CD14-positive monocyte (primary cell): Measurements from ENCODE around the gene DOCK4. TPM values are rescaled to one million over a fixed set of nuclear protein-coding genes. Genes with fewer than 3 reads are reported as not detected.

Source experiments
- DNase-seq, 3 donors: peaks; one replicate each; pipeline ENCODE4 v3.0.0-alpha.2; 2011 to 2022
- H2AFZ ChIP-seq: 2 replicates; pipeline ENCODE4 v1.6.0; 2012; ENCODE audit warnings: mild to moderate bottlenecking, low read depth, low read length, inconsistent platforms; ENCODE audit not compliant: insufficient read depth, poor library complexity, severe bottlenecking
- H3K27ac ChIP-seq, 2 donors: 1 replicate in 1 of 2; 2 replicates in 1 of 2; pipeline ENCODE4 v1.5.1; 2012 to 2013; ENCODE audit warnings: low read length in 2 of 2, control low read depth in 1 of 2, inconsistent platforms in 1 of 2, low read depth in 1 of 2, mild to moderate bottlenecking in 1 of 2
- H3K27me3 ChIP-seq, 2 donors: one replicate each; pipeline versions ENCODE4 v1.6.0 to v1.6.1; 2011 to 2013; ENCODE audit warnings: low read length in 2 of 2; ENCODE audit not compliant: control insufficient read depth in 2 of 2, insufficient read depth in 2 of 2
- H3K36me3 ChIP-seq, 2 donors: replicated peaks in 1 of 2; 1 replicate in 1 of 2; 2 replicates in 1 of 2; pipeline versions ENCODE4 v1.5.1 to v1.6.1; 2012 to 2013; ENCODE audit warnings: low read length in 2 of 2, control low read depth in 1 of 2, inconsistent platforms in 1 of 2, mild to moderate bottlenecking in 1 of 2; ENCODE audit not compliant: insufficient read depth in 2 of 2, control insufficient read depth in 1 of 2
- H3K4me1 ChIP-seq, 2 donors: 1 replicate in 1 of 2; 2 replicates in 1 of 2; pipeline versions ENCODE4 v1.5.1 to v1.6.1; 2012 to 2013; ENCODE audit warnings: low read length in 2 of 2, control low read depth in 1 of 2, inconsistent platforms in 1 of 2, mild to moderate bottlenecking in 1 of 2, moderate library complexity in 1 of 2; ENCODE audit not compliant: insufficient read depth in 2 of 2, control insufficient read depth in 1 of 2
- H3K4me2 ChIP-seq: replicated peaks from 2 replicates; pipeline ENCODE3; 2012; ENCODE audit warnings: low read length, moderate library complexity, mild to moderate bottlenecking; ENCODE audit not compliant: poor library complexity, severe bottlenecking; ENCODE audit errors: extremely low read depth
- H3K4me3 ChIP-seq, 3 experiments: fragments of 200-600 bp in 1 of 3; sonication (generic) in 1 of 3; replicated peaks in 1 of 3; 1 replicate in 2 of 3; 2 replicates in 1 of 3; pipeline ENCODE4 v1.5.1; 2011 to 2013; ENCODE audit warnings: low read length in 3 of 3, mild to moderate bottlenecking in 3 of 3, control low read depth in 2 of 3, low read depth in 2 of 3, inconsistent platforms in 1 of 3, moderate library complexity in 1 of 3
- H3K79me2 ChIP-seq: 2 replicates; pipeline ENCODE4 v1.6.0; 2012; ENCODE audit warnings: mild to moderate bottlenecking, control low read depth, inconsistent platforms, low read length, moderate library complexity; ENCODE audit not compliant: insufficient read depth
- H3K9ac ChIP-seq: 2 replicates; pipeline ENCODE4 v1.6.0; 2017; ENCODE audit warnings: low read length, mild to moderate bottlenecking; ENCODE audit not compliant: insufficient read depth, poor library complexity, severe bottlenecking
- H3K9me3 ChIP-seq, 2 donors: replicated peaks in 1 of 2; 1 replicate in 1 of 2; 2 replicates in 1 of 2; pipeline versions ENCODE4 v1.5.1 to v1.6.1; 2012 to 2013; ENCODE audit warnings: low read length in 2 of 2, control low read depth in 1 of 2; ENCODE audit not compliant: control insufficient read depth in 1 of 2, insufficient read depth in 1 of 2
- H4K20me1 ChIP-seq: 2 replicates; pipeline ENCODE4 v1.6.0; 2012; ENCODE audit warnings: mild to moderate bottlenecking, low read length, control low read depth, moderate library complexity; ENCODE audit not compliant: insufficient read depth
- H3K27ac Mint-ChIP-seq, 7 donors: one replicate each; pipeline ENCODE4 v1.8.0; 2020; ENCODE audit warnings: mild to moderate bottlenecking in 7 of 7, mixed read lengths in 7 of 7, moderate library complexity in 6 of 7, inconsistent platforms in 2 of 7
- H3K27me3 Mint-ChIP-seq, 3 donors: one replicate each; pipeline ENCODE4 v1.8.0; 2021 to 2022; ENCODE audit warnings: low read depth in 3 of 3, mild to moderate bottlenecking in 3 of 3, mixed read lengths in 3 of 3, moderate library complexity in 3 of 3, inconsistent platforms in 1 of 3
- H3K36me3 Mint-ChIP-seq, 2 donors: one replicate each; pipeline ENCODE4 v1.8.0; 2020; ENCODE audit warnings: mixed read lengths in 2 of 2, inconsistent platforms in 1 of 2, mild to moderate bottlenecking in 1 of 2
- H3K4me1 Mint-ChIP-seq: one replicate; pipeline ENCODE4 v1.8.0; 2020; ENCODE audit warnings: mild to moderate bottlenecking, mixed read lengths
- H3K4me3 Mint-ChIP-seq, 2 donors: one replicate each; pipeline ENCODE4 v1.8.0; 2020; ENCODE audit warnings: mild to moderate bottlenecking in 2 of 2, mixed read lengths in 2 of 2, moderate library complexity in 1 of 2
- H3K9me3 Mint-ChIP-seq, 7 donors: one replicate each; pipeline ENCODE4 v1.8.0; 2020 to 2022; ENCODE audit warnings: mixed read lengths in 7 of 7, mild to moderate bottlenecking in 6 of 7, moderate library complexity in 6 of 7, inconsistent platforms in 2 of 7
- WGBS: methylation state at CpG from one replicate; pipeline ENCODE4 v1.1.5; 2013; ENCODE audit warnings: missing lambda C conversion rate; ENCODE audit not compliant: insufficient coverage; 5-methylcytosine and 5-hydroxymethylcytosine counted together
- intact Hi-C, 2 donors: fragments of 100-400 bp; cut with micrococcal nuclease; formaldehyde crosslinking; loops; one replicate each; pipeline versions ENCODE4 v1.15.0 to v1.15.1; 2023
- polyA plus RNA-seq, 3 donors: library from polyadenylated mRNA; depleted of rRNA in 1 of 3; unstranded in 2 of 3; stranded (reverse) in 1 of 3; fragments of 300-500 nt in 2 of 3; fragments of >200 nt in 1 of 3; fragmentation: Illumina TruSeq in 2 of 3; gene quantifications; 1 replicate in 2 of 3; 2 replicates in 1 of 3; pipeline ENCODE4 v1.2.3, GENCODE V29; 2012 to 2021
- TF ChIP-seq, protein P1 (sequence below): fragments of 200-600 bp; IDR thresholded peaks from one replicate; pipeline ENCODE4 v1.8.0; 2022; ENCODE audit warnings: antibody characterized with exemption, mild to moderate bottlenecking

Gene DOCK4
- polyA plus RNA-seq, 3 donors: 1.3 to 5.0 (median 2.7) TPM

DNA sequence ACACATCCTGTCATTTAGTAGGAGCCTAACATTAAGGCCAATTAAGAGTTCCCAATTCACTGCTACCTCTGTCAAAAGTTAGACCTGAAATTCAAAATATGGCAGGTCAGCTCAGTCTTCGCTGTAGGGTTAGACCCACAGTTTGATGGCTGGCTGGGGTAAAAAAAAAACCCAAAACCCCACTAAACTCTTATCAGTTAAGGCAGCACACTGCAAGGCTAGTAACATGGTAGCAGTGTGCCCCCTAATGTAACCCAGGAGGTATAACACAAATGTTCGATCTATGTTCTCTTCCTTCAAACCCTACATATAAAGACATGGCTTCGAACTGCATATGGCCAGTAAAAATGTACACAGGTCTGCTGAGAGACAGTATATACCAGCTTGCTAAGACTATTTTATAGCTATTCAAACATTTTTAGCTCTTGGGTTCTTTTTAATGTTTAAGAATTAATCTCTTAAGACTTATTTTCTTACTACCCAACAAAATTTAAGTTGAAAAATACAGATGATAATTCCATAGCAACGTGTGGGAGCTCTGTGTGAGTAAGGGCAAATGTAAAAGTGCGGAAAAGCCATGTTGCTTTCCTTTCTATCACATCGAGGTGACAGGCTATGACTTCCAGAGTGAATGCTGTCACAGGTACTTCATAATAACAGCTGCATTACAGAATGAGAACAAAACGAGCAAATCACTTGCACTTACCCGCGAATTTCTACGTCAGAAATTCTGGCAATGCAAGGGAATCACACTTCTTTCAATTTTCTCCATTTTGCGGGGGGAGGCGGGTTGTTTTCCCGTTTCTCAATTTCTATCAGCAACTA lies 475.5 kb downstream of the DOCK4 start:
- no peaks in the 10 kb centered on the region for H3K4me1 Mint-ChIP-seq
- Histone ChIP-seq H3K4me1 (no peaks in the 10 kb centered on the region), H3K9me3 (no peaks in the 10 kb centered on the region), H3K4me3 (no peak overlapping the region), H3K27me3 (no peaks in the 10 kb centered on the region), H3K36me3 (no peaks in the 10 kb centered on the region), H3K4me2 (no peak overlapping the region), H4K20me1 (no peaks in the 10 kb centered on the region), H2AFZ (no peak overlapping the region), H3K27ac (no peak overlapping the region), H3K79me2 (no peaks in the 10 kb centered on the region), H3K9ac (no peak overlapping the region)
- intact Hi-C loops: no loop called here
- no peaks in the 10 kb centered on the region for H3K36me3 Mint-ChIP-seq
- no peak overlapping the region for H3K27ac Mint-ChIP-seq
- no peak overlapping the region for H3K4me3 Mint-ChIP-seq
- WGBS: 100% methylated on average over 7 of the region's 13 CpGs
- H3K9me3 Mint-ChIP-seq: peaks cover 0 to 1% (median 0%) of the 10 kb centered on the region in 7 donors
- H3K27me3 Mint-ChIP-seq: peaks cover 0 to 5% (median 2%) of the 10 kb centered on the region in 3 donors
- TF ChIP-seq, protein P1, sequence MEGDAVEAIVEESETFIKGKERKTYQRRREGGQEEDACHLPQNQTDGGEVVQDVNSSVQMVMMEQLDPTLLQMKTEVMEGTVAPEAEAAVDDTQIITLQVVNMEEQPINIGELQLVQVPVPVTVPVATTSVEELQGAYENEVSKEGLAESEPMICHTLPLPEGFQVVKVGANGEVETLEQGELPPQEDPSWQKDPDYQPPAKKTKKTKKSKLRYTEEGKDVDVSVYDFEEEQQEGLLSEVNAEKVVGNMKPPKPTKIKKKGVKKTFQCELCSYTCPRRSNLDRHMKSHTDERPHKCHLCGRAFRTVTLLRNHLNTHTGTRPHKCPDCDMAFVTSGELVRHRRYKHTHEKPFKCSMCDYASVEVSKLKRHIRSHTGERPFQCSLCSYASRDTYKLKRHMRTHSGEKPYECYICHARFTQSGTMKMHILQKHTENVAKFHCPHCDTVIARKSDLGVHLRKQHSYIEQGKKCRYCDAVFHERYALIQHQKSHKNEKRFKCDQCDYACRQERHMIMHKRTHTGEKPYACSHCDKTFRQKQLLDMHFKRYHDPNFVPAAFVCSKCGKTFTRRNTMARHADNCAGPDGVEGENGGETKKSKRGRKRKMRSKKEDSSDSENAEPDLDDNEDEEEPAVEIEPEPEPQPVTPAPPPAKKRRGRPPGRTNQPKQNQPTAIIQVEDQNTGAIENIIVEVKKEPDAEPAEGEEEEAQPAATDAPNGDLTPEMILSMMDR: no peak
- DNase-seq: no peak

DNA sequence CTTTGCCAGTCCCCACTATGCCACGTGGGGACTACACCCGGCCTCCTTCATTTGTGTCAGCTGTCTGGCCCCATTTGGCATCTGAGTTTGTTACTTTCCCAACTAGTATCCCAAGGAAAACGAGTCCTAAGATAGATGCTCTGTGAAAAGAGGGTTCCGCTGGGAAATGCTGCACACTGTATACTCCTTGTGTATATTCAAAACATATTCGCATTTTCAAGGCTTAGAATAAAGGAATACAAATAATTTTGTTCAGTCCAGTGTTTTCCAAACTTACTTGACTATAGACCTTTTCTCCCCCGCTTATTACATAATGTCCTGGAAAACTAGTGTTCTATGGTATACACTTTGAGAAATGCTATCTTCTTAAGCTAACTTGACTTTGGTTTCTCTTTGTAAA lies 476.1 kb downstream of the DOCK4 start:
- H3K9me3 ChIP-seq: no peaks in the 10 kb centered on the region
- H3K27ac ChIP-seq: no peak overlapping the region
- H3K4me1 ChIP-seq: no peaks in the 10 kb centered on the region
- no peak overlapping the region for H3K4me3 ChIP-seq
- no peaks in the 10 kb centered on the region for H3K79me2 ChIP-seq
- H3K9ac ChIP-seq: no peak overlapping the region
- H3K4me2 ChIP-seq: no peak overlapping the region
- no peak overlapping the region for H2AFZ ChIP-seq
- H3K27me3 Mint-ChIP-seq: peaks cover 0 to 5% (median 2%) of the 10 kb centered on the region in 3 donors
- no peaks in the 10 kb centered on the region for H4K20me1 ChIP-seq
- TF ChIP-seq, protein P1: no peak
- H3K4me3 Mint-ChIP-seq: no peak overlapping the region
- peaks cover 0 to 1% (median 0%) of the 10 kb centered on the region in 7 donors for H3K9me3 Mint-ChIP-seq
- DNase-seq: no peak
- WGBS: no CpG with 5 or more reads among the region's 6 CpGs
- no peak overlapping the region for H3K27ac Mint-ChIP-seq
- no peaks in the 10 kb centered on the region for H3K4me1 Mint-ChIP-seq
- intact Hi-C loops: no loop called here
- no peaks in the 10 kb centered on the region for H3K36me3 ChIP-seq
- no peaks in the 10 kb centered on the region for H3K27me3 ChIP-seq
- no peaks in the 10 kb centered on the region for H3K36me3 Mint-ChIP-seq
